Colonic mucosa (tissue), 4 donors: ENCODE measurements around the gene RHBDL1. TPM values are rescaled to one million over a fixed set of nuclear protein-coding genes. Genes with fewer than 3 reads are reported as not detected.

Experiments used
- DNase-seq: peaks from one replicate; pipeline ENCODE4 v3.0.0-alpha.2; 2020
- H3K27ac ChIP-seq: fragments of 200-600 bp; one replicate; pipeline ENCODE4 v1.8.0; 2021
- H3K27me3 ChIP-seq: fragments of 200-600 bp; one replicate; pipeline ENCODE4 v1.8.0; 2021
- H3K36me3 ChIP-seq: fragments of 200-600 bp; one replicate; pipeline ENCODE4 v1.8.0; 2021
- H3K4me1 ChIP-seq: fragments of 200-600 bp; one replicate; pipeline ENCODE4 v1.8.0; 2021; ENCODE audit warnings: mild to moderate bottlenecking
- H3K4me3 ChIP-seq: fragments of 200-600 bp; one replicate; pipeline ENCODE4 v1.8.0; 2021
- H3K9ac ChIP-seq, 2 donors: one replicate each; pipeline ENCODE4 v1.7.0; 2013; ENCODE audit warnings: control low read depth in 2 of 2, low read depth in 2 of 2, low read length in 2 of 2
- H3K9me3 ChIP-seq: fragments of 200-600 bp; one replicate; pipeline ENCODE4 v1.8.0; 2021
- CTCF ChIP-seq: fragments of 200-600 bp; IDR thresholded peaks from one replicate; pipeline ENCODE4 v1.8.0; 2022; ENCODE audit warnings: antibody characterized with exemption, mild to moderate bottlenecking
- intact Hi-C: fragments of 100-400 bp; cut with DNase I; formaldehyde crosslinking; loops from one replicate; pipeline ENCODE4 v1.14.1; 2022
- total RNA-seq, 2 donors: library from RNA; stranded (reverse); fragmentation: NEBNext Ultra II Directional in 1 of 2; extraction: Animal tissue kit (Norgen Biotek cat#: 25700) in 1 of 2; gene quantifications; one replicate each; pipeline ENCODE4 v1.2.1, GENCODE V29; 2021
- donor health status: healthy.
- donor health status: DM: no; HTN: no; CAD: no.
- donor health status: DM: no; HTN: no; CAD: no.

Gene RHBDL1
- total RNA-seq, 2 donors from 2014 or later, result 4.0 to 5.7 TPM

GRCh38 chr16:667780-668518 is 7.5 kb upstream of the RHBDL1 start, which contains the start of gene RHOT2:
RHOT2 (plus strand) TSS chr16:668132; CDS start chr16:668200, 68 bp downstream.
- Histone ChIP-seq H3K9ac (peak within 1 kb of the TSS; percentile 91 to 93), H3K36me3 (peaks cover 20% of the 10 kb centered on the region), H3K27me3 (no peaks in the 10 kb centered on the region), H3K27ac (peak within 1 kb of the TSS; percentile 75), H3K4me1 (peaks cover 6% of the 10 kb centered on the region), H3K4me3 (peak within 1 kb of the TSS; percentile 99), H3K9me3 (no peaks in the 10 kb centered on the region)
- intact Hi-C loops, result no loop called here
- DNase-seq, result peak; percentile 93
- peak; percentile 88 for TF ChIP-seq CTCF

GRCh38 chr16:668519-669171 is 6.8 kb upstream of the RHBDL1 start:
- no peak for DNase-seq
- Histone ChIP-seq H3K27me3 (no peaks in the 10 kb centered on the region), H3K4me1 (peaks cover 6% of the 10 kb centered on the region), H3K4me3 (peak overlapping the region; percentile 99), H3K9ac (peak overlapping the region; percentile 91 to 93), H3K9me3 (no peaks in the 10 kb centered on the region), H3K36me3 (peaks cover 23% of the 10 kb centered on the region), H3K27ac (peak overlapping the region; percentile 75)
- intact Hi-C loops, result no loop called here
- no peak for TF ChIP-seq CTCF

- H3K36me3 ChIP-seq, result peaks cover 23% of the 10 kb centered on the region
- peaks cover 7% of the 10 kb centered on the region for H3K4me1 ChIP-seq
- no peak overlapping the region for H3K27ac ChIP-seq
- TF ChIP-seq CTCF, result no peak
- no peak overlapping the region for H3K4me3 ChIP-seq
- DNase-seq, result no peak
- H3K9me3 ChIP-seq, result no peaks in the 10 kb centered on the region
- no peak overlapping the region for H3K9ac ChIP-seq
- intact Hi-C loops, result no loop called here
- H3K27me3 ChIP-seq, result no peaks in the 10 kb centered on the region
Observed at GRCh38 chr16:669666-670065, 5.8 kb upstream of the RHBDL1 start.

- no peak overlapping the region for H3K4me3 ChIP-seq
- H3K36me3 ChIP-seq, result peaks cover 23% of the 10 kb centered on the region
- intact Hi-C loops, result no loop called here
- no peak for DNase-seq
- H3K9me3 ChIP-seq, result no peaks in the 10 kb centered on the region
- no peaks in the 10 kb centered on the region for H3K27me3 ChIP-seq
- TF ChIP-seq CTCF, result no peak
- H3K9ac ChIP-seq, result no peak overlapping the region
- H3K4me1 ChIP-seq, result peaks cover 14% of the 10 kb centered on the region
- H3K27ac ChIP-seq, result no peak overlapping the region
Observed at GRCh38 chr16:670485-671352, 4.8 kb upstream of the RHBDL1 start.

GRCh38 chr16:671353-672131 is 3.9 kb upstream of the RHBDL1 start:
- no peaks in the 10 kb centered on the region for H3K9me3 ChIP-seq
- H3K9ac ChIP-seq, result no peak overlapping the region
- H3K27me3 ChIP-seq, result no peaks in the 10 kb centered on the region
- intact Hi-C loops, result no loop called here
- no peak for TF ChIP-seq CTCF
- no peak for DNase-seq
- no peak overlapping the region for H3K4me3 ChIP-seq
- H3K27ac ChIP-seq, result no peak overlapping the region
- H3K36me3 ChIP-seq, result peaks cover 23% of the 10 kb centered on the region
- peaks cover 19% of the 10 kb centered on the region for H3K4me1 ChIP-seq
